Fibroblast of skin of left biceps (primary cell): ENCODE measurements around the gene RUNX1.

Source experiments
- DNase-seq, 2 experiments: peaks; one replicate each; pipeline ENCODE4 v3.0.0-alpha.2; 2013; ENCODE audit warnings: low read depth in 2 of 2

Gene RUNX1

DNA sequence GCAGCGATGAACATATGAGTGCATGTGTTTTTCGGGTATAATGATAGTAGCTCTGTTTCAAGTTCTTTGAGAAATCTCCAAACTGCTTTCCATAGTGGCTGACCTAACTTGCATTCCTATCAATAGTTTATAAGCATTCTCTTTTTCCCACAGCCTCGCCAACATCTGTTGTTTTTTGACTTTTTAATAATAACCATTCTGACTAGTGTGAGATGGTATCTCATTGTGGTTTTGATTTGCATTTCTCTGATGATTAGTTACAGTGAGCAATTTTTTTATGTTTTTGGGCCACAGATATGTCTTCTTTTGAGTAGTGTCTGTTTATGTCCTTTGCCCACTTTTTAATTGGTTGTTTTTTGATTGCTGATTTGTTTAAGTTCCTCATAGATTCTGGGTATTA lies 10.6 kb upstream of the RUNX1 start:
- no peak for DNase-seq

DNA sequence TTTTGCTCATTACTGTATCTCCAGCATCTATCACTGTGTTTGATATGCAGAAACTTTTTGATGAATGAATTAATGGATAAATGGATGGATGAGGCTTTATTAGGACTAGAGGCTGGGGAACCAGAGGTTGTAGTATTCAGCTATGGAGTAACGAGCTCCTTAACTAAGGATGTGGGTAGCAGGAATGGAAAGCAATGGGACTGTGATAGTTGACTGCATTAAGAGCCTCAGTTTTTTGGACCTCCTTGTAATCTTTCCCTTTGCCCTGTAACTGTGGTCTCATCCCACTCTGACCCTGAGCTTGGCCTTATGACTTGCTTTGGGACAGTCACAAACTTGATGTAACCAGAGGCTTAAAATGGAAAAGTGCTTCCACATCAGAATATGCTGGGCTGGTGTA lies 9.0 kb upstream of the RUNX1 start:
- no peak for DNase-seq

DNA sequence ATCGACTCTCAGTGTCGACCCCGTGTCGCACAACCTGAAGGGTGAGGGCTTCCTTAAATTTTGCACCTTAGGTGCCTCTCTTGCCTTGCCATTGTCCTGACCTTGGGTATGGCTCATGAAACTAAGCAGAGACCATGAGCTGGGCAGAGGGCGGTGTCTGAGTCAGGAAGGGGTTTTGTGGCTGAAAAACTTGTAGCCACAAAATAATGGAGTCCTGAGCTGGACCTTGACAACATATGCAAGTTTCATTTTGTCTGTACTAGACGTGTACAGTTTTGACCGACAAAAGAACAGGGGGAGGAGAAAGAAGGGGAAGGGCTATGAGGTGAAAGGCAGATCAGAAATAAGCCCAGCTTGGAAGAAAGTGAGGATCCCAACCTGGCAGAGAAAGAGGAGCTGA lies 8.3 kb upstream of the RUNX1 start:
- DNase-seq: no peak

DNA sequence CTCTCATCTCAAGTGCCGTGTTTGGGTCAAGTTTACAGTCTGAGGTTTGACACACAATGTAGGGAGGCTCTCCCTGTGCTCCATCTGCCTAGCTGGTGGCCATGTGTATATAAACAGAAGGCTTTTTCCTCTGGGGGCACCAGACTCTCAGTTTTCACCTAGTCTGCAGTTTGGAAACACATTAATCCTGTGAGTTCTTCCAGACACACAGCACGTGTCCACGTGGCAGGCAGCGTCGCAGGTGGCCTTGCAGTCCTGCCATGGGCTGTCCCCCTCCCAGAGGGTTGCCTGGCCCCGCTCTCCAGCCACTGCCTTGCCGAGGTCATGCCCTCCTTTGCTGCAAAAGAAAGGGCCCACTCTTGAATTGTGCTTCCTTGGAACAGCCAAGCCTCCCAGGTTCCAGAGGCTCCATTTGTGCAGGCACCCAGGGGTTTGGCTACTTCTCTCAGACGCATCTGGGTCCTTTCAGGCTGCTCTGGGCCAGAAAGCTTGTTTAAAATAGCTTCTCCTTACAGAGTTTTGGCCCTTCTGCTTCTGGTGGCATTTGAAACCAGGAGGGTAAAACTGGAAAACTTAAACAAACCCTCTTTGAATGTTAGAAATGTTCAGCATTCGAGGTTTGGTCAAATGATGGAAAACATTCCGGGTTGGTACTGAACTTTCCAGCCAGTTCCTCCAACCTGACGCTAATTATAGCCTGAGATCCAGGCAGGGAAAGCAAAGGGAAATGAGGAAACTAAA lies 4.4 kb upstream of the RUNX1 start:
- no peak for DNase-seq

DNA sequence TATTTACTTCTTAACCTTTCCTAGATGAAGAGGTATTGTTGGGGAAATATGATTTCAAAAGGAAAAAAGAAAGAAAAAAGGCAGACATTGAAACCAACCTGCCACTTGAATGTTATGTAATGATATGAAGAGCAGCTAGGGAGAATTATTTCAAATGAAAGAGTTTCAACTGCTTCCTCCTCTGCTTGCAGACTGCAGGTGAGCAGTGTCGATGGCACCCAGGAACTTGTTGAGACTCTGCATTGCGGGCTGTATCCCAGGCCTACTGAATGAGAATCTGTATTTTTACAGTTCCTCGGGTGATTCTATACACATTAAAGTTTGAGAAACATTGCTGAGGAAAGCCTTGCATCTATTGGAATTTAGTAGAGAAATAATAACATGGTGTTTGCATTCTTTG lies 3.7 kb upstream of the RUNX1 start:
- no peak for DNase-seq

DNA sequence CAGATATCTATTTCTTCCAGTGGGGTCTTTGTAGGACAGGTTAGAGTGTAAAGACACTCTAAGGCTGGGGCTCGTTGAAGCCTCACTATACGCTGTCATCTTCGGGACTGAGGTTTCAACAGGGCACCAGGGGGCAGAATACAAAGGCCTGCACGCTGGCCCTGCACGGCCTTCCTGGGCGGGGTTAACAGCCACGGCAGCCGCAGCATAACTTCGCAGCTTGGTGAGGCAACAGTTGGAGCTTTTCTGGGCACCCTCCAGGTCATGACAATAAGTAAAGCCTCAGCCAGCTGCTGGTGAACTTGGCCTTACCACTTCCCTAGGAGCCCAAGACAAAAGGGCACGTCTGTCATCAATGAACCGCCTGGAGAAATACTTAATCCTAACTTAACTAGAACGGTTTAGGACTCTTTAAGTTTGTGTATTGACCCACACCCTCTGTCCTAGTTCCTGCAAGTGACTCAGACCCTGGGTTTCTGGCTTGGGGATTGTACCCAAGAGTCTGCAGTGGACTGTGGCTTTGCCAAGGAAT lies 2.3 kb upstream of the RUNX1 start:
- DNase-seq: no peak

DNA sequence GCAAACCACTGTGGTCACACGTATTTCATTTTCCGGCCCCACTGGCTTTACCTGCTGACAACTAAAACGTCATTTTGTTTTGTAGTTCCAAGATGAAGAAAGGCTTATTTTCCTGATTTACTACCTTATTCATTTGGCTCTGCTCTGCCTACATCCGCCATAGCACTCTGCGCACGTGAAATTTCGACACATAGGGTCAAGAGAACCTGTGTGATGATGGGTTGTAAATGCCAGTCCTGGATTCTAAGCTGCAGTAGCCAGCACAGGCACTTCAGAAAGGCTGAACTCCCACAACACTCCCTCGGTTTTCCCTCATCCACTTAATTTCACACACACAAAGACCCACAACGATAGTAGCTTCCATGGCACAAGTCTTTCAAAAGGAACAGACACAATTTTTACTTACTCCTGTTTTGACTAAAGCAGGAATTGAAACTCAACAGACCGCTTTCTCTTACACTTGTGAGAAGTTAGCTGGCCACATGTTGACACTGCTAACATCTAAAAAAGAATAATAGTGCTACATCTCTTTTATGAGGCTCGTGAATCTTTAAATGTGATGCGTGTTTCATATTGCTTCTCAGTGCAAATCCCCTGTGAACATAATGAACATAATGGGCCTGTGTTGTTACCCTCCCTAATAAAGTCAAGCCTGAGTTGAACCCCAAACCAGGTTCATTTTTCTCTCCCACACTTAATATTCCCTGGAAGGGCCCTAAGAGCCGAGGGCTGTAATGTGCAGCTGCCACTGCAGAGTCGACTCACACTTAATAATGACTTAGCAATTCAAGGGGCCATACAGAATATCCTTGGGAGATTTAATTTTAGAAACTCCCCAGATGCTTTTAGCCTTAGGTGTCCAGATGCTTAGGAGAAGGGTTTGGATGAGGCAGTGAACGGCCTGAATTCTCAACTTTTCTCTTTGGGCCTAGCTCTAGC lies 1.5 kb upstream of the RUNX1 start:
- DNase-seq: no peak

DNA sequence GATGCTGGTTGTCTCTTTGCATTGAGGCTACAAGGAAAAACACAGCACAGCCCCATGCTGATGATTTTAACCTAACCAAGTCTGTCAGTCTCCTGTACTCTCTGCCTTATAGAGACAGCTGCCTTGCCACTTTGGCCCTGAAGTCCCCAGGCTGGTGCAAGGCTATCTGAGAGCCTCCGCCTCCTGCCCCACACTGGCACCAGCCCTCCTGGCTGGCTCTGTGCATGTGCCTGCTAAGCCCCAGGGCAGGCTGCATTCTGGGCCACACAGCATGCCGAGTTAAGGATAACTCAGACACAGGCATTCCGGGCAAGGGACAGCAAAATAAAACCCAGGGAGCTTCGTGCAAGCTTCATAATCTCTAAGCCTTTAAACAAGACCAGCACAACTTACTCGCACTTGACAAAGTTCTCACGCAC lies 910 bp downstream of the RUNX1 start:
- DNase-seq: no peak

DNA sequence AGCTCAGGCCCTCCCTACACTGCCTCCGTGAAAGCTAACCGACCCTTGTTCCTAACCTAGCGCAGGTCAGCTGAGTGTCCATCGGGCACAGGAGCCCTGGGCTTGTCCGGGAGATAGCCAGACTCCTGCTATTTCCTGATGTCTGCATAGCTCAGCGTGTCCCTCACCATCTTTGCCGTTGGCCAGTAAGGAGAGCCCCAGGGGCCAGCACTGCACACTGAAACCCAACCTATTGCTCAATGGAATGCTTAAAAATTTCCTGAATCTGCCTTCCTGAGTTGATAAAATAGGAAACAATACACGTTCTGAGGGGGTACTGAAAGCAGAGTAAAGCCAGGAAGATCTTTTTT lies 2.2 kb downstream of the RUNX1 start:
- DNase-seq: no peak

DNA sequence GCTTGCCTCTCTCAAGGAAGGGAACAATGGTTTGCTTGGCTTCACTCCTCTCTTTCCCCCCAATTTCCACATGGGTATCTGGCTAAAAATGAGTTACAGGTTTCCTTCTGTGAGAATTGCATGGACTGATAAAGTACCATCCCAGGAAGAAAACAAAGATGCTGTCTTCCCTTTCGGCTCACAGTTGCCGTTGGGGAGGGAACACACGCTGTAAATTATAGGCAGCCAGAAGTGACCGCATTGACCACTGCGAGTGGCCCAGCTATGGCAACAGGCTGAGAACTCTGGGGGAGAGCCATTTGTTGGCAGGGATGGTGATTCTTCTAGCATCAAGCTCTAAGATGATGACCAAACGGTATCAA lies 2.9 kb downstream of the RUNX1 start:
- DNase-seq: no peak

DNA sequence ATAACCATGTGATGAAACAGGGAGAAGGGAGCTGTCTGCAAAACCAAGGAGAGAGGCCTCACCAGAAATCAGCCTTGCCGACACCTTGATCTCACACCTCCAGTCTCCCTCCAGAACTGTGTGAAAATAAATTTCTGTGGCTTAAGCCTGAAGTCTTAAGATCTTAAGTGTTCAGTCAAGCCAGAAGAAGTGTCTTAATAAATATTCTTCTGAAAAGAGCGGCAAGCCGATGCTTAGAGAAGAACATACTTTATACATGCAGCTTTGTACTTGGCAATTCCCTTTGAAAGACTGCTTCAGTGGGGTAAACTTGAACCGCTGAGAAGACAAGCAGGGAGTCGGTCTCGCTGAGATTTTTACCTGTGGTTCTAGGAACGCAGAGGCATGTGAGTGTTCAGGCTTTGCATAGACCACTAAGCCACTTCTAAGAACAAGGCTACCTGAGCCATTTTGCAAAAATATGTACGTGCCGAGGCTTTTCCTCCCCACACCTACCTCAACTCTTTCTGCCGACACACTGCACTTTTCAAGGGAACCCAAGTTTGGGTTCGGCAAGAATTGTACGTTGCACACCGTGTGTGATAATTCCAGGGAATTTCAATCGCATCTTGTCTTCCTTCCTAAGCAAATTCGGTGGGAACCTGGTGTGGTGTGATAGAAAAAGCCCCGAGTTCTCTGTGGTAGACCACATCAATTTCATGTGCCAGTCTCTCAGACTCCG lies 3.4 kb downstream of the RUNX1 start:
- DNase-seq: no peak

DNA sequence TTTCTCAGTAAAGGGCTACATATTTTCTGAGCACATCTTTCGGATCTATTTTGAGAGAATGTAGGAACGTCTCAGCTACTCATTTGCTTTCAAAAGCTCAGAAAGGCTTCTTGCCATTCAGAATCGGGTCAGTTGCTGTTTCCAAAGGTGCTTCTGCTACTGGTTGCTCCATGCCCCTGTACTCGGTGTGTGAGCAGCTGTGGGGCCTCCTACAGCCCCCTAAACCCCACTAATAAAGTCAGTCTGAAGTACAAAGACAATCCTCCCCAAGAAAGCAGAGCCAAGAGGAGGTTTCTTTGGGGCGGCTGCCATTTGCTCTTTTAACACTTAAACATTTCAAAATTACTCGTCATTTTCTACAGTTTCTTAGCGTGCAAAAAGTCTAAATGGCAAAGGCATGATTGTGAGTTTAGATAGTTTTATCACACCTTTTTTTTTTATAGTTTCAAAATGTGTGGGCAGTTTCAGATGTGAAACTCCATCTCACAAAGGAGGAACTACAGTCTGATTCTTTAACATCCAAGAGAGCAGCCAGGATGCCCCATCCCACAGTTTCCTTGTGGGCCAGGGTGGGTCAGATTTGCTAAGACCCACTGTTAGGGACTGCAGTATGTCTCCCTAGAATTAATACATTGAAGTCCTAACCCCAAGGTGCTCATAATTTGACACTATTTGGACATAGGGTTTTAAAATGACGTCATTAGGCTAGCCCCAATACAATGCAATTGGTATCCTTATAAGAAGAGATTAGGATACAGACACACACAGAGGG lies 4.1 kb downstream of the RUNX1 start:
- no peak for DNase-seq

DNA sequence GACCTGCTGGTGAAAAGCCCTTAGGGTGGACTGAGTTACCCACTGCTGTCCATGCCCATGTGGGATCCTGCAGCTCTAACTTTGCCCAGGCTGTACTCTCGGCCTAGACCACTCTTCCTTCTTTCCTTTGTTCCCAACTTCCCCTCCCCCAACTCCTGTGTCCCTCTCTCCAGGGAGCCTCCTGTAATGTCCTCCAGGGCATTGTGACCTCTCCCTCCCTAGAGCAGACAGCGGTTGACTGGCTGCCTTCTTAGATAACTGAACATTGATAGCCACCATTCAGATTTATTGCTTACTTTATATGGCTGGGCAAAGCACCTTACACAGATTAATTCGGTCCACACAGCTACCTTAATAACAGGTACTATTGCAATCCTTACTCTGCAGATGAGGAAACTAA lies 5.0 kb downstream of the RUNX1 start:
- no peak for DNase-seq

DNA sequence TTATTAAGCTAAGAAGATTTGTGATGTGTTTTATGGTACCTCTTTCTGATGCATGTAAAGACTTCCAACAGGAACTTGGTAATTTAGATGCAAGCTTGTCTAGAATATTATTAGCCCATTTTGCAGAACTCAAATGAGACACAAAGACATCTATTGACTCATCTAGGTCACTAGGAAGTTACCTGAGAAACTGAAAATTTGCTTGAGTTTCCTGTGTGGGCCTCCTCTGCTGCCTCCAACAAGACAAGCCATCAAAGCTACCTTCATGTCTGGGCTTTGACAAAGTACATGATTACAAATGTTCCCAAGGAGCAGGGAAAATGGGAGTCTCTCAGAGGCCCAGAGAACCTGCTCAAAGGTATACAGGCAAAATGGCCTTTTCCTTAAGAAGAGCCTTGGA lies 5.6 kb downstream of the RUNX1 start:
- no peak for DNase-seq

DNA sequence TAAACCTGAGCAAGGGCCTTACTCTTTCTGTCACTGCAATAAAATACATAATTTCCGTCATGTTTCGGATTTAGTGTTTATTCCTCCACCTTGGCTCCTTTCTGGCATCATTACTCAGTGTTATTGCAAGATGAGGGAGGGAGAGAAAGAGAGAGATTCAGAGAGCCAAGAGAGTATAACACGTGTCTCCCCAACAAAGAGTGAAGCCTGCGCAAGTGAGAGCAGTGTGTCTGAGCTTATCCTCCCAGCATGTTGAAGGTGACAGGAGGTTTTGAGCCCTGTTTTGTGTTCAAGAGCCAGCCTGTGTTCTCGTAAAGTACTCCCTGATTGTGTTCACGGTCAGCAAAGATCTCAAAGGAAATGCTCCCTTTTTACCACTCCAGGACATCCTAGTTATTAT lies 6.3 kb downstream of the RUNX1 start:
- DNase-seq: no peak

DNA sequence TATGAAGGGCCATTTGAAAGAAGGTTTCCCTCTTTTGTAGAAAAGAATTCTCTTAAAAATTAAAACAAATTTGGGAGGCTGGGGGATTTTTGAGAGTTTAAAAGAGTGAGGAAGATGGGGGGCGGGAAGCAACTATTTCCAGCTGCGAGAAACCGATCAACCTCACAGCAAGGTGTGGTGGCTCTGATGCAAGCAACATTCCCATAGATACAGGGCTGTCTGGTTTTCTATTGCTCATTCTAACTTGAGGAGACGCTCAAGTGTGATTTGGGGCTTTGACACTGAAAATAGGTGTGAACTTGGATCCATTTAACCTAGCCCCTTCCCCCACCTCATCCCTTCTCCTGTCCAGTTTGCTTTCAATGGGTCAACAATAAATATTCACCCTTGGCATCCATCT lies 7.2 kb downstream of the RUNX1 start:
- DNase-seq: no peak

DNA sequence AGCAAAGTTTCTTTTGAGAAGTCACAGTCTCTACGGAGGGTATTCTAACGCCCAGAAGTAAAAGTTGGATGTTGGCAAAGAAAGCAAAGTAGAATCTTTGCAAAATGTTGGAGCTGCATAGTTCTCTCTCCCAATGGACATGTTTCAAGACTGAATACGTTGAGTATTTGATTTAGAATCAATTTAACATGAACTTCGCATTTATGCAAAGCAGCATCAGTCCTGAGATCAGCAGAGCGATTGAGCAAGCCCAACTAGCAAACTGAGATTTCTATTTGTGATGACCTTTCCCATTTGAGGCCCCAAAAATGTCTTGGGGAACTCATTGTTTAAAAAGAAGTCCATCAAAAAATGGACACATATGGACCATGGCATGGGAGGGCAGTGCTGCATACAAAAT lies 8.0 kb downstream of the RUNX1 start:
- DNase-seq: no peak

DNA sequence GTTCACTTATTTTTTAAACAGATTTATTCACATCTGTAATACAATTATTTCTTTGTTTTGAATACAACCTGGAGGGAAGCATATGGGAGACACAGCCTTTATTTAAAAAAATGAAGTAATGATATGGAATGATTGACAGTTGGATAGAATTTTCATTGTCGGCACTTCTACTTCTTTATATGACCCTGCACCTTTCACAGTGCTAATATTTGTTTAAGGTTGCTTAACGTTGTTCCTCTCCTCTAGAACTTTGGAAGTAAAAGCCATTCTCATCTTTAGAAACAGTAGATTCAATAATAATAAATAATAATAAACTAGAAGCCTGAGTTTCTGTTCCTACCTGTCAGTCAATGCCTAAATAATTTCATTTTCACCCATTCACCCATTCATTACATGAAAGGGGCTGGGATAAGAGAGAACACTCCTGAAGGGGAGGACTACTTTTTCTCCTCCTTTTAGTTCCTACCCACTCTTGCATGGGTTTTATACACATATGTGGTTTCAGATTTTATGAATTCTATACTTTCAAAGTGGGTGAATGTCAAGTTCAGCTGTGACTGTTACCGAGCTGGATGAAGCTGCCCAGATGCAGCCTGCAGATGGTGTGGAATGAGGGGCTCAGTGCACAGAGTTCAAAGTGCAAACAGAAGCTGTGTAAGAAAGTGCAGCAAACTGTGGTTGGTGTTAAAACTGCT lies 9.4 kb downstream of the RUNX1 start:
- DNase-seq: no peak

DNA sequence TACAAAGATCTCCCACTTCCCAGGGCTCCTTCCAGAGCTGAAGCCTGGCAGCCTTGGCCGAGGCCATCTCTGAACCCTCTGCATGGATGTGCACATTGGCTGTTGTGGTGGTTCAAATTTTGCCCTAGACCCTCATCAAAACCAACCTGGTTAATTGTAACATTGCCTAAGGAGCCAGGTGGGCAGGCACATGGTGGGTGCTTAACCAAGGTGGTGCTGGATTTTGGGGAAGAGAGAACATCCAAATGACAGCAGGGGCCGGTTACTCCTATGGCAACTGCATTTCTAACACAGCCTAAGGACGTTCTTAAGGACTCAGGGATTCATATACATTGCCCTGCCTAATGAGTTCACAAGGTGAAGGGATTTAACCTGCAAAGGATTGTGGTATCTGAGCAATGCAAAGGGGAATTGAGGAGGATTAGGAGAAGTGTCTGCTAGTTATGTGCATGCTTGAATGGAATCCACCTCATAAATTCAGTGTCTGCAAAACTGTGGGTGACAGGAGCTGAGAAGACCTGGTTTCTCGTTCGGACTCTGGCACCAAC lies 10.3 kb downstream of the RUNX1 start:
- no peak for DNase-seq

DNA sequence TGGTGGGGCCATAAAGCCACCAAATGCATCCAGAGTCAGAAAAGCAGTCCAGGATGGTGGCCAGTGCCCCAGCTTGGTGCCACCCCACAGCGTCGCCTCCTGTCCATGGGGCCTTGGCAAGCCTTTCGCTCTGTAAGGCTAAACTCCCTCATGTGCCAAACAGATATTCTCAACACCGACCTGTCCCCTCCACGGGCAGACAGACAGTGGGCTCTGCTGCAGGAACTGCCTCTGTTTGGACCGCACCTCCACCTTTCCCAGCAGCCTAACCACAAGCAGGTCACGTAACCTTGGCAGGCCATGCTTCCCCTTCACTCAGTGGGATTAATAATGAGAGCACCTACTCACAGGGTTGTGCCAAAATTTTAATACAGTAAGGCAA lies 11.7 kb downstream of the RUNX1 start:
- no peak for DNase-seq
